HG03045 (cell line): ENCODE data around the gene PDE8A.
"Not testable (repeated sequence)": the region's sequence is repeated elsewhere in the genome, so short reads cannot be mapped to it uniquely, and the experiment has no call there.

Experiments
- ATAC-seq: cut with Tn5 transposase; IDR thresholded peaks from one replicate; pipeline ENCODE4 v1.9.1; 2021; ENCODE audit warnings: mild to moderate bottlenecking, moderate library complexity; ENCODE audit not compliant: unreplicated experiment

The PDE8A gene

GRCh38 chr15:84987949-84988624 is 6.4 kb downstream of the PDE8A start:
- no peak for ATAC-seq

- no peak for ATAC-seq
Observed at GRCh38 chr15:84988909-84989644, 7.4 kb downstream of the PDE8A start.

DNA sequence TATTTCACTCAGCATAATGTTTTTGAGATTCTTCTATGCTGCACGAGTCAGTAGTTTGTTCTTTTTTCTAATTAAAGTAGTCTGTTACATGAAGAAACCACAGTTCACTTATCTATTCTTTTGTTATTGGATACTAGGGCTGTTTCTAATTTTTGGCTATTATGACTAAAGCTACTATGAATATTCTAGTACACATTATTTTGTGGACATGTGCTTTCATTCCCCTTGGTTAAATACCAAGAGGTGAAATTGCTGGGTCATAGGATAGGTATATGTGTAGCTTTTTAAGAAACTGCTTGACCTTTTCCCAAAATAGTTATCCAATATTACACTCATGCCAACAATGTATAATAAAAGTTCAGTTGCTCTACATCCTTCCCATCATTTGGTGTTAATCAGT is 8.9 kb downstream of the PDE8A start:
- ATAC-seq, result no peak

GRCh38 chr15:84991014-84991712 is 9.5 kb downstream of the PDE8A start:
- no peak for ATAC-seq

GRCh38 chr15:84992157-84992944 is 10.7 kb downstream of the PDE8A start:
- no peak for ATAC-seq

- no peak for ATAC-seq
Observed at GRCh38 chr15:84996055-84996454, 14.4 kb downstream of the PDE8A start.

GRCh38 chr15:84996714-84997113 is 15.1 kb downstream of the PDE8A start:
- ATAC-seq, result not testable (repeated sequence)

- ATAC-seq, result not testable (repeated sequence)
Observed at GRCh38 chr15:84997214-84997613, 15.6 kb downstream of the PDE8A start.

DNA sequence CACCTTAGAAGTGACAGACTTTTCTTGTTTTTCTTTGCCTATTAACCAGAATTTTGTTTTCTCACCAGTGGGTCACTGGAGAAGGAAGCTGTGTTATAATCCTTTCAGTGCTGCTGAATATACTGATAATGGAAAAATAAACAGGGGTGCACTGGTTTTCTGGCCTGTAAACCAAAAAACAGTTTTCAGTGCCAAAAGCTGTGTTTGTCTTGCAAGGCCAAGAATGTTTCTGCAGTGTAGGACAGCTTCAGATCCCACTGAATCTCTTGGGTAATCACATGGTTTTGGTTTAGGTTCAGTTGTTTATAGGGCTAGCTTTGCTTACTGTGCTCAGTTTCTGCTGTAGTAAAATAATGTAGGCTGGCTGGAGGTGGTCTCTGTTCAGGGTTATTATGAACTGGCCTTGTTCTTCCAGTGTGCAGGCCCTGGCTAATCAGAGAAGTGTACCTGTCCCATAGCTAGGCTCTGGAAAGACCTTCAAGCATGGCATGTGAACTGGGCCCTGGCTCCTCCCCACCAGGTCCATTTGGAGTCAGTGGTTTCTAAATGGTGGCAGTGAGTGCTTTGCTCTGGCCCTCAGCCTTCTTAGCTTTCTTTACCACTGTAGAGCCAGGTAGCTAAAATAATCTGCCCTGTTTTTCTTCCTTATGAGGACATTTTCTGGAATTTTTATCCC is 18.7 kb downstream of the PDE8A start:
- ATAC-seq, result no peak

DNA sequence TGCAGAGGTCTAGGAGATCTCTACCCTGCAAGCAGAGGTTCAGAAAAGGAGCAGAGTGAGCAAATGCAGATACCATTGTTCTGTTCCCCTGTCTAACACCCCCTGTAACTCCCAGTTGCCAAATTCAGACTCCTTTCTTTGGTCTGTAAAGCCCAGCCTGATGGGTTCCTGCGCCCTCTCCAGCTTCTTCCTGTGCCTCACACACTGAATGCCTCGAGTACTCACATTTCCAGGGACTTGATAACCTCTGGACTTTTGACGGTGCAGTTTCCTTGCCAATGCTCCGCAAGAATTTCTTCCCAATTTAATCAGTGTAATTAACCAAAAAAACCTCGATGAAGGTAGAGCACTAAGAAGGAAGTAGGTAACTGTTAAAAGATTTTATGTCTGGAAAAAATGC is 19.3 kb downstream of the PDE8A start:
- ATAC-seq, result no peak

DNA sequence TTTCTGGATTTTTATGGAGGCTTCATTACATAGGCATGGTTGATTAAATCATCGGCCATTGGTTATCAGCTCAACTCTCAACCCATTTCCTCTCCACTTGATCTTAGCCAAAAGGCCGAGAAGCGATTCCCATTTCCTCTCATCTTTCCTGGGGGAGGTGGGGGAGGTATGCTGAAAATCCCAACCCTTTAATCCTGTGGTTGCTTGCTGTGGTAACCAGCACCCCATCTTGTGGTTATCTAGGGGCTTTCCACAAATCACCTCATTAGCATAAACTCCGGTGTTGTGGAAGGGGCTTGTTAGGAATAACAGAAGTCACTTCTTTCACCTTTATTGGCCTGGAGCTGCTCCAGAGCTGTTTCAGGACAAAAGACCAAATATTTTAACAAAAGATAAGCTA is 20.9 kb downstream of the PDE8A start:
- ATAC-seq, result no peak

DNA sequence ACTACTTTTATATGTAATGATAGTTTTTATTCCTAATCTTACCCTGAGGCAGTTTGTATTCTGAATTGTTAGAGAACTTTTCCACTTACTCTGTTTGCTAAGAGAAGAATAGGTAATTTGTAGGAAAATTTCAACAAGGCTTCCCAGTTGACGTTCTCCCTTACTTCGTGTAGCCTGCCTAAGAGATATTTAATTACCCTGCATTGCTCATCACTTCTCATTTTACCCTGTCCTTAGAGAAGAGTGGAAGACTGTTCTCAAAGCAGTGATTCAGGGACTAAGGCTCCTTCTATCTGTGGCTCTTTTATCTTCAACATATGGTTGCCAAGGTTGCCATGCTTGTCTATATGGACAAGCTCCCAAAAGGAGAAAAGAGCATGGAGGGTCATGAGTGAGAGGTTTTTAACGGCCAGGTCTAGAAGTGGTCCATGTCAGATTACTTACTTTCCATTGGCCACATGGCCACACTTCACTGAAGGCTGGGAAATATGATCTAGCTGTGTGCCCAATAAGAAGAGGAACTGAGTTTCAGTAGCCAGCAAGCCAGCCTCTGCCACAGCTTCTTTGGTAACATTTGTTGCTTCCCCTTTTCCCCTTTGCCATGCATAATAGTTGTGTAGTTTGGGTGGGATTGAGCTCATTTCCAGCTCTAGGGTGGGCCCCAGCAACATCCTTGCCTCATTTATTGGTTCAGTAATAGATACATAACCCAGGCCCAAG is 22.1 kb downstream of the PDE8A start:
- ATAC-seq, result no peak

- ATAC-seq, result no peak
Observed at GRCh38 chr15:85004550-85004949, 22.9 kb downstream of the PDE8A start.

GRCh38 chr15:85005319-85005718 is 23.7 kb downstream of the PDE8A start:
- ATAC-seq, result no peak

DNA sequence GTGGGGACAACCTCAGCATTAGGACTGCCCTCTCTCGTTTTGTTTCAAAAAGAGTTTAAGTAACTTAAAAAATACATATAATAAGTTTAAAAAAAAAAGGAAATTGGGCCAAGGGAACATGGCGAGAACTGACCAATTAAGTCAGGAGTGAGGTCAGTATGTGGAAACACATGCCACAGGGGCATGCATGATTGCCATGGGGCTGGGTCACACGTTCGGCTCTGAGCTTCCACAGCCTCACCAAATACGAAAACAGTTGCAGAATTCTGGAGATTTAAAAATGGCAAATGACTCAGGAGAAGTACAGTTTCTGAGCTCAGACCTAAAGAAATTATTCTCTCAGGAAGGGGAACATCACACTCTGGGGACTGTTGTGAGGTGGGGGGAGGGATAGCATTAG is 24.1 kb downstream of the PDE8A start:
- ATAC-seq, result no peak

GRCh38 chr15:85006201-85006600 is 24.5 kb downstream of the PDE8A start:
- no peak for ATAC-seq

GRCh38 chr15:85006655-85007054 is 25.0 kb downstream of the PDE8A start:
- no peak for ATAC-seq

DNA sequence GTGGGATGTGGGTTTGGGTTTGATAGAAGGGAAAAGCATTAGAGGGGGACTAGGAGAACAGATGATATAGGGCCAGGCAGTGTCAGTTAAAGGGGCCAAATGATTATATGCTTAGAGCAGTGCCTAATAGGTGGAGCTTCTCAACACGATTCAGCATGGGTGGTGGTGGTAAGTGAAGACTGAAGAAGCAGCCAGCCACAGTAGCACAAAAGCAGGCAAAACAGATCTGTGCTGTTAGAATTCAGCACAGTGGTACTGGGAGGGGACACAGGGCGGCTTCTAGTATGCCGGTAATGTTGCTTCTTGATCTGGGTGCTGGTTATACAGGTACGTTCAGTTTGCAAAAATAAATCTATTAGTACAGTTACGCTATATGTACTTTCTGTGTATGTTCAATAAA is 25.5 kb downstream of the PDE8A start:
- ATAC-seq, result no peak

GRCh38 chr15:85007741-85008397 is 26.2 kb downstream of the PDE8A start:
- no peak for ATAC-seq
